Measurements from ENCODE around the gene SMIM28. TPM values are rescaled to one million over a fixed set of nuclear protein-coding genes. Genes with fewer than 3 reads are reported as not detected.

Gene SMIM28
- total RNA-seq, 4 donors from 2014 or later: not detected

GRCh38 chr6:138374230-138374629, 3.5 kb upstream of the SMIM28 start:
- TF ChIP-seq, protein P1, sequence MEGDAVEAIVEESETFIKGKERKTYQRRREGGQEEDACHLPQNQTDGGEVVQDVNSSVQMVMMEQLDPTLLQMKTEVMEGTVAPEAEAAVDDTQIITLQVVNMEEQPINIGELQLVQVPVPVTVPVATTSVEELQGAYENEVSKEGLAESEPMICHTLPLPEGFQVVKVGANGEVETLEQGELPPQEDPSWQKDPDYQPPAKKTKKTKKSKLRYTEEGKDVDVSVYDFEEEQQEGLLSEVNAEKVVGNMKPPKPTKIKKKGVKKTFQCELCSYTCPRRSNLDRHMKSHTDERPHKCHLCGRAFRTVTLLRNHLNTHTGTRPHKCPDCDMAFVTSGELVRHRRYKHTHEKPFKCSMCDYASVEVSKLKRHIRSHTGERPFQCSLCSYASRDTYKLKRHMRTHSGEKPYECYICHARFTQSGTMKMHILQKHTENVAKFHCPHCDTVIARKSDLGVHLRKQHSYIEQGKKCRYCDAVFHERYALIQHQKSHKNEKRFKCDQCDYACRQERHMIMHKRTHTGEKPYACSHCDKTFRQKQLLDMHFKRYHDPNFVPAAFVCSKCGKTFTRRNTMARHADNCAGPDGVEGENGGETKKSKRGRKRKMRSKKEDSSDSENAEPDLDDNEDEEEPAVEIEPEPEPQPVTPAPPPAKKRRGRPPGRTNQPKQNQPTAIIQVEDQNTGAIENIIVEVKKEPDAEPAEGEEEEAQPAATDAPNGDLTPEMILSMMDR (IDR thresholded peaks at IDR 0.05; ENCODE audit: low read depth): no peak

- TF ChIP-seq, protein P1 (IDR thresholded peaks at IDR 0.05; ENCODE audit: low read depth): no peak
These were observed 2.9 kb upstream of the SMIM28 start for GRCh38 chr6:138374815-138375214.

DNA sequence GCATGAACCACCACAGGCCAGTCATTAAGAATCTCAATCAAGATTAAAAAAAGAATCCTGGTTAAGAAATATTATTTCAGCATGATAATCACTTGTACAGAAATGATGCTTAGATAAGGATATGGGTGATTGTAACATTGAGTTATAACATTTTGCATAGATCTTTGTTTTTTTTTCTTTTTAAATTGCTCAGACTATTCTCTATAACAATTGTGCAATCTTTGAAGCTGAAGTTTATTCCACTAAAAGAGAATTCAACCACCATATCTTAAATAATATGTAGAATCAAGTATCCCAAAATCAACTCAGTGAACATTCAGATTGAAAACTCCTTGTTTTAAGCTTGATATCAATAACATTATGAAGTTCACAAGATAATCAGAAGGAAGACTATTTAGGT, 663 bp upstream of the SMIM28 start:
- TF ChIP-seq, protein P1 (IDR thresholded peaks at IDR 0.05; ENCODE audit: low read depth): no peak

DNA sequence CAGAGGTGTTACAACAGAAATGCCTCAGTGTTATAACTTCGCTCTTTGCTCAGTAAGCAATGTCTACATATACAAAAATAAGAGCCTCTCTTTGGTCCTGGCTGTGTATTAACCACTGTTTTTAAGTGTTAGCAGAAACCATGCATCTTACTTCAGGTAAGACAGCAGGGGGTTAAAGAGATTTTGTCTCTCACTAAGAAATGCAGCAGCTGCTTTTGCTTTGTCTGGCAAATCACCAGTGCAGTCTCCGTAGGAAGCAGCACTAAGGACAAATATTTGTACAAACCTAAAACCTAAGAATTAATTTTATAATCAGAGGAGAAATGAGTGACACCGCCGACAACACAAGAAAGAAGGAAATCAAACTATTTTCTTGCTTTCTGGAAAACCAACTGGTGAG, 758 bp downstream of the SMIM28 start:
- TF ChIP-seq, protein P1 (IDR thresholded peaks at IDR 0.05; ENCODE audit: low read depth): no peak

GRCh38 chr6:138382498-138383265, 5.0 kb downstream of the SMIM28 start:
- TF ChIP-seq, protein P1 (IDR thresholded peaks at IDR 0.05; ENCODE audit: low read depth): no peak

DNA sequence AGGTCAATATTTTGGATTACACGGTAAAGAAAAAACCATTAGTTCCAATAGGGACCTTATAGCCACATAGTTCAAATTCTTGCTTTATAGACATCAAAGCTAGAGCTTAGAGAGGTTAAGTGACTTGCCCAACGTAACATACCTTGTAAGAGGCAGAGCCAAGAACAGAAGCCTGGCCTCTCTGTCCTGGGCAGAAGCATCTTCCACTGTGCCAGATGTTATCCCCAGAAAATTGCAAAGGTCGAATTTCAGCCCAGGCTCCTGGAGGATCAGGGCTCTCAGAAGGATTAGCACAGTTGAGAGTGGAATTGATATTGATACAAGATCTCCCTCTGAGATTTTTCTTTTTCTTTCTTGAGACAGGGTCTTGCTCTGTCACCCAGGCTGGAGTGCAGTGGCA, 6.1 kb downstream of the SMIM28 start:
- TF ChIP-seq, protein P1 (IDR thresholded peaks at IDR 0.05; ENCODE audit: low read depth): no peak

- TF ChIP-seq, protein P1 (IDR thresholded peaks at IDR 0.05; ENCODE audit: low read depth): no peak
These were observed 9.2 kb downstream of the SMIM28 start for GRCh38 chr6:138386897-138387296.

All from subcutaneous adipose tissue (tissue), 4 donors.